RWPE2 (cell line): ENCODE results near the gene BECN2.

ENCODE experiments used
- ATAC-seq: fragments of 200-7000 bp; cut with Tn5 transposase; 3 replicates; pipeline ENCODE4 v1.9.1; 2021; ENCODE audit warnings: low read depth
- DNase-seq: peaks from one replicate; pipeline ENCODE4 v3.0.0-alpha.2; 2020; ENCODE audit warnings: low spot score
- H3K27ac ChIP-seq: fragments of 450-650 bp; 2 replicates; pipeline ENCODE4 v1.5.1; 2017; ENCODE audit warnings: mild to moderate bottlenecking; ENCODE audit not compliant: poor library complexity, severe bottlenecking
- H3K27me3 ChIP-seq: fragments of 250-450 bp; sonication (Bioruptor Pico); 2 replicates; pipeline ENCODE4 v1.5.1; 2021; ENCODE audit warnings: mild to moderate bottlenecking, moderate library complexity; ENCODE audit not compliant: insufficient read depth, poor library complexity, severe bottlenecking
- H3K36me3 ChIP-seq: fragments of 250-450 bp; sonication (Bioruptor Pico); 2 replicates; pipeline ENCODE4 v1.5.1; 2020; ENCODE audit warnings: low read depth, mild to moderate bottlenecking, moderate library complexity
- H3K4me1 ChIP-seq: fragments of 250-450 bp; sonication (Bioruptor Pico); 2 replicates; pipeline ENCODE4 v1.5.1; 2021; ENCODE audit warnings: mild to moderate bottlenecking, moderate library complexity; ENCODE audit not compliant: insufficient read depth, poor library complexity, severe bottlenecking
- H3K4me3 ChIP-seq: fragments of 250-450 bp; sonication (Bioruptor Pico); 2 replicates; pipeline ENCODE4 v1.5.1; 2021; ENCODE audit warnings: mild to moderate bottlenecking, moderate library complexity; ENCODE audit not compliant: severe bottlenecking
- H3K9me3 ChIP-seq: fragments of 250-450 bp; sonication (Bioruptor Pico); 2 replicates; pipeline ENCODE4 v1.5.1; 2021; ENCODE audit warnings: mild to moderate bottlenecking, moderate library complexity; ENCODE audit not compliant: severe bottlenecking
- CTCF ChIP-seq: fragments of 450-650 bp; IDR thresholded peaks from one replicate; pipeline ENCODE4 v1.5.1; 2017; ENCODE audit warnings: mild to moderate bottlenecking, moderate library complexity; ENCODE audit not compliant: poor library complexity, severe bottlenecking

The BECN2 gene

GRCh38 chr1:241999026-241999425, 41.5 kb downstream of the BECN2 start, which contains the start of gene MAP1LC3C:
MAP1LC3C (minus strand) TSS chr1:241999098; CDS start chr1:241999008, 90 bp downstream.
- ATAC-seq = no peak
- Histone ChIP-seq H3K27me3 (no peaks in the 10 kb centered on the region), H3K4me1 (no peaks in the 10 kb centered on the region), H3K9me3 (no peaks in the 10 kb centered on the region), H3K4me3 (no peak within 1 kb of the TSS), H3K27ac (no peak within 1 kb of the TSS), H3K36me3 (no peaks in the 10 kb centered on the region)
- TF ChIP-seq CTCF = no peak
- no peak for DNase-seq

GRCh38 chr1:242000434-242000833, 42.9 kb downstream of the BECN2 start:
- Histone ChIP-seq H3K36me3 (no peaks in the 10 kb centered on the region), H3K27me3 (no peaks in the 10 kb centered on the region), H3K27ac (no peak overlapping the region), H3K9me3 (no peaks in the 10 kb centered on the region), H3K4me3 (no peak overlapping the region), H3K4me1 (no peaks in the 10 kb centered on the region)
- DNase-seq (no peak), ATAC-seq (no peak)
- no peak for TF ChIP-seq CTCF

- no peak for ATAC-seq
- no peak overlapping the region for H3K27ac ChIP-seq
- H3K36me3 ChIP-seq = no peaks in the 10 kb centered on the region
- DNase-seq = no peak
- no peak for TF ChIP-seq CTCF
- H3K4me1 ChIP-seq = no peaks in the 10 kb centered on the region
- H3K4me3 ChIP-seq = no peak overlapping the region
- no peaks in the 10 kb centered on the region for H3K9me3 ChIP-seq
- no peaks in the 10 kb centered on the region for H3K27me3 ChIP-seq
These were observed 44.5 kb downstream of the BECN2 start for GRCh38 chr1:242002072-242002471.

GRCh38 chr1:242002510-242002909, 44.9 kb downstream of the BECN2 start:
- Histone ChIP-seq H3K27me3 (no peaks in the 10 kb centered on the region), H3K4me1 (no peaks in the 10 kb centered on the region), H3K9me3 (no peaks in the 10 kb centered on the region), H3K36me3 (no peaks in the 10 kb centered on the region), H3K4me3 (no peak overlapping the region), H3K27ac (no peak overlapping the region)
- no peak for DNase-seq
- TF ChIP-seq CTCF = no peak
- ATAC-seq = no peak

- TF ChIP-seq CTCF = no peak
- Histone ChIP-seq H3K4me1 (no peaks in the 10 kb centered on the region), H3K36me3 (no peaks in the 10 kb centered on the region), H3K9me3 (no peaks in the 10 kb centered on the region), H3K4me3 (no peak overlapping the region), H3K27me3 (no peaks in the 10 kb centered on the region), H3K27ac (no peak overlapping the region)
- ATAC-seq (no peak), DNase-seq (no peak)
These were observed 47.4 kb downstream of the BECN2 start for GRCh38 chr1:242004751-242005495.
